WERI-Rb-1 (cell line): ENCODE measurements around the gene NCL.

Source experiments
- DNase-seq: peaks from one replicate; pipeline ENCODE4 v3.0.0-alpha.2; 2020
- H3K27ac ChIP-seq: fragments of 250-450 bp; sonication (Bioruptor Pico); 2 replicates; pipeline ENCODE4 v1.5.1; 2020; ENCODE audit warnings: mild to moderate bottlenecking, moderate library complexity
- H3K27me3 ChIP-seq: fragments of 250-450 bp; sonication (Bioruptor Pico); 2 replicates; pipeline ENCODE4 v1.5.1; 2021; ENCODE audit warnings: mild to moderate bottlenecking, low read depth, moderate library complexity; ENCODE audit not compliant: insufficient read depth, severe bottlenecking
- H3K36me3 ChIP-seq: fragments of 250-450 bp; sonication (Bioruptor Pico); 2 replicates; pipeline ENCODE4 v1.5.1; 2020; ENCODE audit warnings: mild to moderate bottlenecking, moderate library complexity
- H3K4me3 ChIP-seq: 2 replicates; pipeline ENCODE4 v1.5.1; 2011; ENCODE audit warnings: low read depth, mild to moderate bottlenecking, control low read depth, low read length
- H3K9me3 ChIP-seq: fragments of 250-450 bp; sonication (Bioruptor Pico); 2 replicates; pipeline ENCODE4 v1.5.1; 2021; ENCODE audit warnings: mild to moderate bottlenecking, moderate library complexity; ENCODE audit not compliant: severe bottlenecking
- CTCF ChIP-seq: IDR thresholded peaks from 2 replicates; pipeline ENCODE4 v1.5.1; 2011; ENCODE audit warnings: low read depth, mild to moderate bottlenecking, control low read depth, inconsistent platforms, low read length

NCL gene

GRCh38 chr2:231425291-231425810 lies 38.9 kb downstream of the NCL start:
- Histone ChIP-seq H3K27me3 (no peaks in the 10 kb centered on the region), H3K4me3 (no peak overlapping the region), H3K9me3 (no peaks in the 10 kb centered on the region), H3K36me3 (no peaks in the 10 kb centered on the region), H3K27ac (no peak overlapping the region)
- TF ChIP-seq CTCF: no peak
- no peak for DNase-seq

- Histone ChIP-seq H3K9me3 (no peaks in the 10 kb centered on the region), H3K27me3 (no peaks in the 10 kb centered on the region)
- TF ChIP-seq CTCF: no peak
These were observed 41.1 kb downstream of the NCL start for GRCh38 chr2:231423176-231423575.

GRCh38 chr2:231422056-231422455 lies 42.2 kb downstream of the NCL start:
- TF ChIP-seq CTCF: no peak
- H3K9me3 ChIP-seq: no peaks in the 10 kb centered on the region
- no peaks in the 10 kb centered on the region for H3K27me3 ChIP-seq
- DNase-seq: no peak
- H3K36me3 ChIP-seq: no peaks in the 10 kb centered on the region
- H3K27ac ChIP-seq: no peak overlapping the region
- no peak overlapping the region for H3K4me3 ChIP-seq

More at GRCh38 chr2:231423176-231423575, 41.1 kb downstream of the NCL start:
- DNase-seq: no peak
- Histone ChIP-seq H3K36me3 (no peaks in the 10 kb centered on the region), H3K27ac (no peak overlapping the region), H3K4me3 (no peak overlapping the region)

- TF ChIP-seq CTCF: no peak
- no peaks in the 10 kb centered on the region for H3K27me3 ChIP-seq
- no peak overlapping the region for H3K27ac ChIP-seq
- DNase-seq: no peak
- H3K9me3 ChIP-seq: no peaks in the 10 kb centered on the region
- H3K4me3 ChIP-seq: no peak overlapping the region
- H3K36me3 ChIP-seq: no peaks in the 10 kb centered on the region
These were observed 43.2 kb downstream of the NCL start for GRCh38 chr2:231421051-231421580.

- TF ChIP-seq CTCF: no peak
- Histone ChIP-seq H3K27ac (no peak overlapping the region), H3K9me3 (no peaks in the 10 kb centered on the region), H3K27me3 (no peaks in the 10 kb centered on the region), H3K4me3 (no peak overlapping the region), H3K36me3 (no peaks in the 10 kb centered on the region)
- no peak for DNase-seq
These were observed 45.3 kb downstream of the NCL start for GRCh38 chr2:231418820-231419640.
